ENCODE measurements around the gene THRAP3. TPM values are rescaled to one million over a fixed set of nuclear protein-coding genes. Genes with fewer than 3 reads are reported as not detected.

The THRAP3 gene
- total and polyA plus RNA-seq, 9 of the 15 experiments (the other 6 are each of a cell fraction or from before 2014, with no cell fraction given), result 66.2 to 135 (median 113) TPM

DNA sequence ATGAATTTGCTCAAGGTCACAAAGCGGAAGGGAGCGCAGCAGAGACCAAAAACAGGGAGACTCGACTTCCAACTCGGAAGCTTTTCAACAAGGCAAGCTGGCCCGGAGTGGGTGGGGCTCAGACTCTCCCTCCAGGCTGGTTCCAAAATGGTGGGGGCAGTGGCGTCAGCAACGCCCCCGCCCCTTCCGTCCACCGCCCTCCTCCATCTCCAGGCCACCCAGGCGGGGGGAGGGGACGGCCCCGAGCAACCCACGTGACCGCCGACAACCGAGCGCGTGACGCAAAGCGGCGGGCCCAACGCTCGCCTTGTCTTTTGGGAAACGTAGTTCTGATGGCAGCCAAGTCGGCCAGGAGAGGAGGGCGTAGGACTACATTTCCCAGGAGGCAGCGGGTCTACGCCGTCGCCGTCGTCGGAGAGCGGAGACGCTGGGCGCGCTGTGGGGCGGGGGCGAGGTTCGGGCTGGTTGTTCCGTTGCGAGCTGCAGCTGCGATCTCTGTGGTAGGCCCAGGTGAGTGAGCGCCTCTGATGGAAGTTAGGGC is at the start of gene THRAP3 (continued):
- TF ChIP-seq TGIF2 (CRISPR knock-in tag; IDR thresholded peaks at IDR 0.05), result no peak
- no peak; the same call in 1 of the 2 replicates for TF ChIP-seq ZKSCAN1 (IDR thresholded peaks at IDR 0.05; ENCODE audit: low read depth, low read length)
- TF ChIP-seq PHF8 (IDR thresholded peaks at IDR 0.05; ENCODE audit: borderline replicate concordance, low read length), result peak; percentile 87; the same call in 1 of the 2 replicates
- peak; percentile 50; the same call in 1 of the 2 replicates for TF ChIP-seq SOX6 (IDR thresholded peaks at IDR 0.05)
- TF ChIP-seq, protein P1, sequence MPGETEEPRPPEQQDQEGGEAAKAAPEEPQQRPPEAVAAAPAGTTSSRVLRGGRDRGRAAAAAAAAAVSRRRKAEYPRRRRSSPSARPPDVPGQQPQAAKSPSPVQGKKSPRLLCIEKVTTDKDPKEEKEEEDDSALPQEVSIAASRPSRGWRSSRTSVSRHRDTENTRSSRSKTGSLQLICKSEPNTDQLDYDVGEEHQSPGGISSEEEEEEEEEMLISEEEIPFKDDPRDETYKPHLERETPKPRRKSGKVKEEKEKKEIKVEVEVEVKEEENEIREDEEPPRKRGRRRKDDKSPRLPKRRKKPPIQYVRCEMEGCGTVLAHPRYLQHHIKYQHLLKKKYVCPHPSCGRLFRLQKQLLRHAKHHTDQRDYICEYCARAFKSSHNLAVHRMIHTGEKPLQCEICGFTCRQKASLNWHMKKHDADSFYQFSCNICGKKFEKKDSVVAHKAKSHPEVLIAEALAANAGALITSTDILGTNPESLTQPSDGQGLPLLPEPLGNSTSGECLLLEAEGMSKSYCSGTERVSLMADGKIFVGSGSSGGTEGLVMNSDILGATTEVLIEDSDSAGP (CRISPR knock-in tag; IDR thresholded peaks at IDR 0.05), result no peak
- no peak for TF ChIP-seq FOXA1 (IDR thresholded peaks at IDR 0.05; ENCODE audit: borderline replicate concordance)
- TF ChIP-seq CBFA2T3 (IDR thresholded peaks at IDR 0.05), result no peak
- no peak for TF ChIP-seq ZNF780A (CRISPR knock-in tag; IDR thresholded peaks at IDR 0.05)
- TF ChIP-seq ELF1 (tag; IDR thresholded peaks at IDR 0.05), result peak; percentile 74
- TF ChIP-seq NCOA1 (IDR thresholded peaks at IDR 0.05; ENCODE audit: low read depth), result 0 out of 2 replicates have a peak, but pooled peaks have one; percentile 21
- peak; percentile 97 for TF ChIP-seq ZFX (CRISPR knock-in tag; IDR thresholded peaks at IDR 0.05)
- no peak for TF ChIP-seq SMARCE1 (IDR thresholded peaks at IDR 0.05)
- TF ChIP-seq ZEB2 (IDR thresholded peaks at IDR 0.05), result no peak
- TF ChIP-seq EP400 (IDR thresholded peaks at IDR 0.05), result no peak; the same call in 1 of the 2 replicates
- TF ChIP-seq, protein P2, sequence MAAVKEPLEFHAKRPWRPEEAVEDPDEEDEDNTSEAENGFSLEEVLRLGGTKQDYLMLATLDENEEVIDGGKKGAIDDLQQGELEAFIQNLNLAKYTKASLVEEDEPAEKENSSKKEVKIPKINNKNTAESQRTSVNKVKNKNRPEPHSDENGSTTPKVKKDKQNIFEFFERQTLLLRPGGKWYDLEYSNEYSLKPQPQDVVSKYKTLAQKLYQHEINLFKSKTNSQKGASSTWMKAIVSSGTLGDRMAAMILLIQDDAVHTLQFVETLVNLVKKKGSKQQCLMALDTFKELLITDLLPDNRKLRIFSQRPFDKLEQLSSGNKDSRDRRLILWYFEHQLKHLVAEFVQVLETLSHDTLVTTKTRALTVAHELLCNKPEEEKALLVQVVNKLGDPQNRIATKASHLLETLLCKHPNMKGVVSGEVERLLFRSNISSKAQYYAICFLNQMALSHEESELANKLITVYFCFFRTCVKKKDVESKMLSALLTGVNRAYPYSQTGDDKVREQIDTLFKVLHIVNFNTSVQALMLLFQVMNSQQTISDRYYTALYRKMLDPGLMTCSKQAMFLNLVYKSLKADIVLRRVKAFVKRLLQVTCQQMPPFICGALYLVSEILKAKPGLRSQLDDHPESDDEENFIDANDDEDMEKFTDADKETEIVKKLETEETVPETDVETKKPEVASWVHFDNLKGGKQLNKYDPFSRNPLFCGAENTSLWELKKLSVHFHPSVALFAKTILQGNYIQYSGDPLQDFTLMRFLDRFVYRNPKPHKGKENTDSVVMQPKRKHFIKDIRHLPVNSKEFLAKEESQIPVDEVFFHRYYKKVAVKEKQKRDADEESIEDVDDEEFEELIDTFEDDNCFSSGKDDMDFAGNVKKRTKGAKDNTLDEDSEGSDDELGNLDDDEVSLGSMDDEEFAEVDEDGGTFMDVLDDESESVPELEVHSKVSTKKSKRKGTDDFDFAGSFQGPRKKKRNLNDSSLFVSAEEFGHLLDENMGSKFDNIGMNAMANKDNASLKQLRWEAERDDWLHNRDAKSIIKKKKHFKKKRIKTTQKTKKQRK (IDR thresholded peaks at IDR 0.05; ENCODE audit: borderline replicate concordance, low read depth, low read length), result 0 out of 2 replicates have a peak, but pooled peaks have one; percentile 4
- TF ChIP-seq, protein P3, sequence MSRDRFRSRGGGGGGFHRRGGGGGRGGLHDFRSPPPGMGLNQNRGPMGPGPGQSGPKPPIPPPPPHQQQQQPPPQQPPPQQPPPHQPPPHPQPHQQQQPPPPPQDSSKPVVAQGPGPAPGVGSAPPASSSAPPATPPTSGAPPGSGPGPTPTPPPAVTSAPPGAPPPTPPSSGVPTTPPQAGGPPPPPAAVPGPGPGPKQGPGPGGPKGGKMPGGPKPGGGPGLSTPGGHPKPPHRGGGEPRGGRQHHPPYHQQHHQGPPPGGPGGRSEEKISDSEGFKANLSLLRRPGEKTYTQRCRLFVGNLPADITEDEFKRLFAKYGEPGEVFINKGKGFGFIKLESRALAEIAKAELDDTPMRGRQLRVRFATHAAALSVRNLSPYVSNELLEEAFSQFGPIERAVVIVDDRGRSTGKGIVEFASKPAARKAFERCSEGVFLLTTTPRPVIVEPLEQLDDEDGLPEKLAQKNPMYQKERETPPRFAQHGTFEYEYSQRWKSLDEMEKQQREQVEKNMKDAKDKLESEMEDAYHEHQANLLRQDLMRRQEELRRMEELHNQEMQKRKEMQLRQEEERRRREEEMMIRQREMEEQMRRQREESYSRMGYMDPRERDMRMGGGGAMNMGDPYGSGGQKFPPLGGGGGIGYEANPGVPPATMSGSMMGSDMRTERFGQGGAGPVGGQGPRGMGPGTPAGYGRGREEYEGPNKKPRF (IDR thresholded peaks at IDR 0.05; ENCODE audit: low read depth, low read length), result no peak
- TF ChIP-seq TAF7 (tag; IDR thresholded peaks at IDR 0.05), result no peak
- TF ChIP-seq BRD9 (IDR thresholded peaks at IDR 0.05; ENCODE audit: low read depth, partially characterized antibody), result no peak
- TF ChIP-seq, protein P4, sequence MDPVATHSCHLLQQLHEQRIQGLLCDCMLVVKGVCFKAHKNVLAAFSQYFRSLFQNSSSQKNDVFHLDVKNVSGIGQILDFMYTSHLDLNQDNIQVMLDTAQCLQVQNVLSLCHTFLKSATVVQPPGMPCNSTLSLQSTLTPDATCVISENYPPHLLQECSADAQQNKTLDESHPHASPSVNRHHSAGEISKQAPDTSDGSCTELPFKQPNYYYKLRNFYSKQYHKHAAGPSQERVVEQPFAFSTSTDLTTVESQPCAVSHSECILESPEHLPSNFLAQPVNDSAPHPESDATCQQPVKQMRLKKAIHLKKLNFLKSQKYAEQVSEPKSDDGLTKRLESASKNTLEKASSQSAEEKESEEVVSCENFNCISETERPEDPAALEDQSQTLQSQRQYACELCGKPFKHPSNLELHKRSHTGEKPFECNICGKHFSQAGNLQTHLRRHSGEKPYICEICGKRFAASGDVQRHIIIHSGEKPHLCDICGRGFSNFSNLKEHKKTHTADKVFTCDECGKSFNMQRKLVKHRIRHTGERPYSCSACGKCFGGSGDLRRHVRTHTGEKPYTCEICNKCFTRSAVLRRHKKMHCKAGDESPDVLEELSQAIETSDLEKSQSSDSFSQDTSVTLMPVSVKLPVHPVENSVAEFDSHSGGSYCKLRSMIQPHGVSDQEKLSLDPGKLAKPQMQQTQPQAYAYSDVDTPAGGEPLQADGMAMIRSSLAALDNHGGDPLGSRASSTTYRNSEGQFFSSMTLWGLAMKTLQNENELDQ (CRISPR knock-in tag; IDR thresholded peaks at IDR 0.05; ENCODE audit: borderline replicate concordance), result no peak
- peak; percentile 98 to 99 for TF ChIP-seq MAZ (CRISPR knock-in tag; conservative IDR thresholded peaks at IDR 0.05 in 1 of 2, IDR thresholded peaks at IDR 0.05 in 1 of 2)

All from K562 (cell line).